Measurements from ENCODE around the gene WFDC2. TPM values are rescaled to one million over a fixed set of nuclear protein-coding genes. Genes with fewer than 3 reads are reported as not detected.

Gene WFDC2
- total RNA-seq, 2 experiments from 2014 or later: 1.3 TPM

DNA sequence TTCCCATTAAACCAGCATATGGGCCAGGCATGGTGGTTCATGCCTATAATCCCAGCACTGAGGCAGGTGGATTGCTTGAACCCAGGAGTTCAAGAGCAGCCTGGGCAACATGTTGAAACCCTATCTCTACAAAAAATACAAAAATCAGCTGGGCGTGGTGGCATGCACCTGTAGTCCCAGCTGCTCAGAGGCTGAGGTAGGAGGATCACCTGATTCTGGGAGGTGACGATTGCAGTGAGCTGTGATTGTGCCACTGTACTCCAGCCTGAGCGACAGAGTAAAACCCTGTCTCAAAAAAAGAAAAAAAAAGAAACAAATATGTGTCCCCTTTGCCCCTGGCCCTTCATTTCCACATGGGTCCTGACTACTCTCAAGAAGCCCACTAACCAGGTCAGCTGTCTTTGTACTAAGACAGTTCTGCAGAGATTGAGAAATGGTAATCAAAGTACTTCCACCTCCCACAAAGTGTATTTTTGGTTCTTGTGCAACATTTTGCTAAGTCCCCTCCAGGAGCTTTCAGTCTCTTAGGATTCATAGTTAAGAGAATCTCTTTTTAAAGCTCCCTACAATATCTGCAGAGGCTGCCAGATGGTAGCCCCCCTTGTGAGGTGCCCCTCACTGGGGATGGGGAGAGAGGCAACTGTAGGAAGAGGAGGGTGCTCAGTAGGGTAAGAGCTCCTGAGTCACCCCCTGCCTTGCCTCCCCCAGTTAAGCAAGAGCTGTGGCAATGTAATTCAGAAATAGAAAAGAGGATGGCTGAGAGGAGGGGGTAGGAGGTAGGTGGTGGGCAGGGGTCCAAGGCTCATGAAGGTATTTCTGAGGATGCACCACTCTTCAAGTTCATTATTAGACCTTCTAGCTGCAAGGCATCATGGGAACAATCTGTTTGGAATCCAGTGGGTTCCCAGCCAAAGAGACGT lies 16.5 kb upstream of the WFDC2 start:
- no peak for ATAC-seq
- no peak overlapping the region for H3K27ac Mint-ChIP-seq
- no peak for DNase-seq
- CTCF ChIA-PET: interaction anchor here (0.6 to 9.0 kb wide), 13 partner anchors 9 to 346 kb away, joined by 3 to 163 read pairs (median 7); partner anchors contain the start of gene SYS1
- no peaks in the 10 kb centered on the region for H3K9me3 Mint-ChIP-seq
- peaks cover 2% of the 10 kb centered on the region for H3K36me3 Mint-ChIP-seq (ENCODE audit: low read depth)
- H3K4me1 Mint-ChIP-seq (ENCODE audit: low read depth): peaks cover 2% of the 10 kb centered on the region
- POLR2A ChIA-PET: no interaction called here
- no peak overlapping the region for H3K4me3 Mint-ChIP-seq
- no peak for TF ChIP-seq CTCF (IDR thresholded peaks at IDR 0.05)
- intact Hi-C loops (cut with micrococcal nuclease): no loop called here
- H3K27me3 Mint-ChIP-seq: no peaks in the 10 kb centered on the region

GRCh38 chr20:45456632-45457031 lies 12.9 kb upstream of the WFDC2 start:
- Mint-ChIP-seq H3K9me3 (no peaks in the 10 kb centered on the region), H3K27me3 (no peaks in the 10 kb centered on the region)

DNA sequence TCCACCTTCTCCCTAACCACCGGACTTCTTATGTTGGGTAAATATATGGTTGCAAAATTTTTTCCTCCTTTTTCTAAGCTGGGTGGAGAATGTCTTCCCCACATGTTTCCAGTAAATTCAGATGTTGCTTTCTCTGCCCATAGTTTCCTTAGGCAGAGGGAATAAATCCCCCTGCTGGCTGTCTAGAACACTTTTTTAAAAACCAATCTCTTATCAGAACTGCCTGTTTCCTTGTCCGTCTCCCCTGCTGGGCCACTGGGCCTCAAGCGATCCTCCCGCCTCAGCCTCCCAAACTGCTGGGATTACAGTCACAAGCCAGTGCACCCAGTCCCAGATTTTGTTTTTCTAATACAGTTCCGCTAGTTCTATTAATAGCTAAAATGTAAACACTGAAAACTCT lies 9.9 kb upstream of the WFDC2 start:
- intact Hi-C loops (cut with micrococcal nuclease): no loop called here

More at GRCh38 chr20:45456632-45457031, 12.9 kb upstream of the WFDC2 start:
- ChIA-PET POLR2A (no interaction called here), CTCF (interaction anchor here (1.0 to 9.0 kb wide), 6 partner anchors 9 to 314 kb away, joined by 3 to 163 read pairs (median 4); partner anchors contain the start of gene SYS1)
- ATAC-seq (peak; percentile 78), DNase-seq (peak; percentile 80)
- Mint-ChIP-seq H3K4me3 (no peak overlapping the region), H3K27ac (no peak overlapping the region), H3K36me3 (ENCODE audit: low read depth) (no peaks in the 10 kb centered on the region), H3K4me1 (ENCODE audit: low read depth) (peaks cover 7% of the 10 kb centered on the region)
- intact Hi-C loops (cut with micrococcal nuclease): no loop called here
- TF ChIP-seq CTCF (IDR thresholded peaks at IDR 0.05): peak; percentile 64

GRCh38 chr20:45461225-45461624 lies 8.3 kb upstream of the WFDC2 start:
- ChIA-PET CTCF (interaction anchor here (0.9 to 9.1 kb wide), 5 partner anchors 10 to 310 kb away, joined by 3 to 69 read pairs (median 10); no protein-coding TSS in a partner anchor), POLR2A (no interaction called here)
- Mint-ChIP-seq H3K4me3 (no peak overlapping the region), H3K27ac (no peak overlapping the region), H3K4me1 (ENCODE audit: low read depth) (peaks cover 4% of the 10 kb centered on the region), H3K36me3 (ENCODE audit: low read depth) (no peaks in the 10 kb centered on the region), H3K27me3 (peaks cover 2% of the 10 kb centered on the region), H3K9me3 (no peaks in the 10 kb centered on the region)
- ATAC-seq: peak; percentile 42
- no peak for TF ChIP-seq CTCF (IDR thresholded peaks at IDR 0.05)
- intact Hi-C loops (cut with micrococcal nuclease): no loop called here
- peak; percentile 30 for DNase-seq

More for the DNA sequence above, 9.9 kb upstream of the WFDC2 start:
- ChIA-PET POLR2A (interaction anchor here (0.9 kb wide), 1 partner anchor 10 kb away, joined by 4 read pairs; no protein-coding TSS in a partner anchor), CTCF (interaction anchor here (1.0 to 9.1 kb wide), 10 partner anchors 8 to 311 kb away, joined by 3 to 69 read pairs (median 6); partner anchors contain the start of gene SYS1)
- DNase-seq: no peak
- Mint-ChIP-seq H3K4me1 (ENCODE audit: low read depth) (peaks cover 4% of the 10 kb centered on the region), H3K36me3 (ENCODE audit: low read depth) (no peaks in the 10 kb centered on the region), H3K27ac (no peak overlapping the region), H3K9me3 (no peaks in the 10 kb centered on the region), H3K4me3 (no peak overlapping the region), H3K27me3 (no peaks in the 10 kb centered on the region)
- TF ChIP-seq CTCF (IDR thresholded peaks at IDR 0.05): no peak
- no peak for ATAC-seq

All from activated CD8-positive, alpha-beta T cell treated with anti-CD3 and anti-CD28 coated beads for 36 hours (primary cell).